Lower lobe of right lung (tissue), 2 donors: Measurements from ENCODE around the gene DGCR2. TPM values are rescaled to one million over a fixed set of nuclear protein-coding genes. Genes with fewer than 3 reads are reported as not detected.

Experiments used
- ATAC-seq, 2 donors: fragments of 200-7000 bp; cut with Tn5 transposase; one replicate each; pipeline ENCODE4 v1.9.1; 2020 to 2022; ENCODE audit warnings: mild to moderate bottlenecking in 2 of 2, moderate library complexity in 2 of 2
- DNase-seq: peaks from one replicate; pipeline ENCODE4 v3.0.0-alpha.2; 2020
- H3K27ac ChIP-seq: fragments of 200-600 bp; one replicate; pipeline ENCODE4 v1.8.0; 2022
- H3K27me3 ChIP-seq: fragments of 200-600 bp; one replicate; pipeline ENCODE4 v1.8.0; 2022; ENCODE audit warnings: low read depth
- H3K36me3 ChIP-seq: fragments of 200-600 bp; one replicate; pipeline ENCODE4 v1.8.0; 2022; ENCODE audit warnings: mild to moderate bottlenecking
- H3K4me1 ChIP-seq: fragments of 200-600 bp; one replicate; pipeline ENCODE4 v1.8.0; 2022
- H3K4me3 ChIP-seq: fragments of 200-600 bp; one replicate; pipeline ENCODE4 v1.8.0; 2022; ENCODE audit warnings: mild to moderate bottlenecking
- H3K9me3 ChIP-seq: fragments of 200-600 bp; one replicate; pipeline ENCODE4 v1.8.0; 2022
- intact Hi-C: fragments of 100-400 bp; cut with DNase I; formaldehyde crosslinking; loops from one replicate; pipeline ENCODE4 v1.11.0; 2022
- total RNA-seq: library from RNA; stranded (reverse); fragmentation: NEBNext Ultra II Directional; extraction: Animal tissue kit (Norgen Biotek cat#: 25700); gene quantifications from one replicate; pipeline ENCODE4 v1.2.1, GENCODE V29; 2021
- TF ChIP-seq, protein P1 (sequence below): fragments of 200-600 bp; IDR thresholded peaks from one replicate; pipeline ENCODE4 v1.8.0; 2022; ENCODE audit warnings: antibody characterized with exemption, mild to moderate bottlenecking
- donor health status: DM: no; HTN: yes; CAD: no; lungs with severe emphysema.

Gene DGCR2
- total RNA-seq, 1 donor from 2014 or later = 62.9 TPM

DNA sequence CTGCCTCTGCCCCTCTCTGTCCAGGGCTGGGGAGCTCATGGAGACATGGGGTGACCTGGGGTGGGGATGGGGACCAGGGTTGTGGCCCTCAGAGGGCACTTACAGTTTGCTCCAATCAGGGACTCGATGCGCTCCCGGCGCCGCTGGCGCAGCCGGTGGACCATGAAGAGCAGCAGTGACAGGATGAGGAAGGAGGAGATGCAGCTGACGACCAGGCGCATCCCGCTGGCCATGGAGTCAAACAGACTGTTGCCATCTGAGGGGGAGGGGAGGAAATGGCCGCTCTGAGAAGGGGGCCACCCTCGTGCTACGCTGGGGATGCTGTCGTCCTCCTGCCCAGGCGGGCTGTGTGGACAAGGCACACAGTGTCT lies 80.5 kb downstream of the DGCR2 start:
- Histone ChIP-seq H3K4me3 (no peak overlapping the region), H3K4me1 (no peaks in the 10 kb centered on the region), H3K9me3 (no peaks in the 10 kb centered on the region), H3K27ac (no peak overlapping the region), H3K27me3 (no peaks in the 10 kb centered on the region), H3K36me3 (peaks cover 100% of the 10 kb centered on the region)
- intact Hi-C loops = no loop called here
- DNase-seq (peak; percentile 28), ATAC-seq (no peak)
- TF ChIP-seq, protein P1, sequence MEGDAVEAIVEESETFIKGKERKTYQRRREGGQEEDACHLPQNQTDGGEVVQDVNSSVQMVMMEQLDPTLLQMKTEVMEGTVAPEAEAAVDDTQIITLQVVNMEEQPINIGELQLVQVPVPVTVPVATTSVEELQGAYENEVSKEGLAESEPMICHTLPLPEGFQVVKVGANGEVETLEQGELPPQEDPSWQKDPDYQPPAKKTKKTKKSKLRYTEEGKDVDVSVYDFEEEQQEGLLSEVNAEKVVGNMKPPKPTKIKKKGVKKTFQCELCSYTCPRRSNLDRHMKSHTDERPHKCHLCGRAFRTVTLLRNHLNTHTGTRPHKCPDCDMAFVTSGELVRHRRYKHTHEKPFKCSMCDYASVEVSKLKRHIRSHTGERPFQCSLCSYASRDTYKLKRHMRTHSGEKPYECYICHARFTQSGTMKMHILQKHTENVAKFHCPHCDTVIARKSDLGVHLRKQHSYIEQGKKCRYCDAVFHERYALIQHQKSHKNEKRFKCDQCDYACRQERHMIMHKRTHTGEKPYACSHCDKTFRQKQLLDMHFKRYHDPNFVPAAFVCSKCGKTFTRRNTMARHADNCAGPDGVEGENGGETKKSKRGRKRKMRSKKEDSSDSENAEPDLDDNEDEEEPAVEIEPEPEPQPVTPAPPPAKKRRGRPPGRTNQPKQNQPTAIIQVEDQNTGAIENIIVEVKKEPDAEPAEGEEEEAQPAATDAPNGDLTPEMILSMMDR = no peak

DNA sequence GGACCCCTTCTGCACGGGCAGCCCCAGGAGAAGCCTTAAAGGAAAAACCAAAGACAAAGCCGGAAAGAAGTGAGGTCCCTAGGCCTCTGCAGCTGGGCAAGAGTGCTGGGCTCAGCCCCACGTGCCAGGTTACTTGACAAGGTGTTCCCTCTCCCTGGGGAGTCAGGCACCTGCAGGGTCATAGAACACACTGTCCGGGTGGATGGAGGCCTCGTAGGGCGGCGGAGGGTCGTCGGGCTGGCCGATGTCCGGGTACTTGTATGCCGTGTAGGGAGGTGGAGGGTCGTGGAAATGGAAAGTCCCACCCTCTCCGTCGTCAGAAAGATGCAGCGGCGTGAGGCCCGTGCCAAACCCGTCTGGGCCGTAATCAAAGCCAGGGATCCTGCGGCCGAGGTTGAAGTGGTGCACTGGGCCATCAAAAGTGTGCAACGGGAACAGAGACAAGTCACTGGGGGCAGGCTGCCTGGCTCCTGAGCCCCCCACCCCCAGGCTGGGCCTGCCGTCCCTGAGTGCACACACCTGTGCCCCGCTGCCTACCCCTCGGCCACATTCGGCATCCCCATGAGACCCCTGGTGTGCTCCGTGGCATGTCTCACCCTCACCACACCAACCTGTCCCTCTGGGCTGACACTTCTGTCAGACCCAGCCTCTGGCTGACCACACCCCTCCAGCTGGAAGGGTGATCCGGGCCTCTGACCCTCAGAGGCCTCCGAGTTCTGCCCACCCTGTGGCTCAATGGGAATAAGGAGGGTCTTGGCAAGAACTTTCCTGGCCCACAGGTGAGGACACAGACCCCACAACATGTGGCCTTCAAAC lies 81.1 kb downstream of the DGCR2 start:
- no peak overlapping the region for H3K4me3 ChIP-seq
- intact Hi-C loops = no loop called here
- H3K27ac ChIP-seq = no peak overlapping the region
- peaks cover 95% of the 10 kb centered on the region for H3K36me3 ChIP-seq
- ATAC-seq (no peak), DNase-seq (peak; percentile 40)
- H3K9me3 ChIP-seq = no peaks in the 10 kb centered on the region
- TF ChIP-seq, protein P1 = no peak
- H3K27me3 ChIP-seq = no peaks in the 10 kb centered on the region
- H3K4me1 ChIP-seq = no peaks in the 10 kb centered on the region

DNA sequence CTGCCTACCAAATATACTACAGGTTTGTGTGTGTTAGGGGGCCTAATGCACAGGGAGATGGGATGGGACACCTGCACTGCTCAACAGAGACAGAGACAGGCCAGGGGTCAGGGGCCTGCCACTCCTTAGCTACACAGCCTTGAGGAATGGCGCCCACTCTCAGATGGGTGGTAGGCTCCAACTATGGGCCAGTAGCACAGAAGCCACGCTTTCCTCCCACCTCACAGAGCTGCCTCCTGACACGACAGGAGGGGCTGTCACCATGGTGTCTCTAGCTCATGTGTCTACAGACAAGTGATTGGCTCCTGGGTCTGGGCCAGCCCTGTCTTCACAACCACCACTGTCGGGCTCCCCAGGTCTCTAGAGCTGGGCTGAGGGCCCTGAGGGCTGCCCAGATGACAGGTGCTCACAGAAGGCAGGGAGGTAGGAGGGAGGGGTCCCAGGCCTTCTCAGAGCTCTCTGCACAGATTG lies 81.8 kb downstream of the DGCR2 start:
- Histone ChIP-seq H3K4me3 (no peak overlapping the region), H3K27me3 (no peaks in the 10 kb centered on the region), H3K4me1 (no peaks in the 10 kb centered on the region), H3K36me3 (peaks cover 88% of the 10 kb centered on the region), H3K9me3 (no peaks in the 10 kb centered on the region), H3K27ac (no peak overlapping the region)
- ATAC-seq (no peak), DNase-seq (peak; percentile 18)
- TF ChIP-seq, protein P1 = no peak
- intact Hi-C loops = no loop called here

- Histone ChIP-seq H3K27ac (no peak overlapping the region), H3K4me3 (no peak overlapping the region), H3K4me1 (no peaks in the 10 kb centered on the region), H3K36me3 (peaks cover 82% of the 10 kb centered on the region), H3K27me3 (no peaks in the 10 kb centered on the region), H3K9me3 (no peaks in the 10 kb centered on the region)
- intact Hi-C loops = no loop called here
- peak; percentile 27 for DNase-seq
- TF ChIP-seq, protein P1 = no peak
- ATAC-seq = no peak
Observed at GRCh38 chr22:19039796-19040280, 82.4 kb downstream of the DGCR2 start.

DNA sequence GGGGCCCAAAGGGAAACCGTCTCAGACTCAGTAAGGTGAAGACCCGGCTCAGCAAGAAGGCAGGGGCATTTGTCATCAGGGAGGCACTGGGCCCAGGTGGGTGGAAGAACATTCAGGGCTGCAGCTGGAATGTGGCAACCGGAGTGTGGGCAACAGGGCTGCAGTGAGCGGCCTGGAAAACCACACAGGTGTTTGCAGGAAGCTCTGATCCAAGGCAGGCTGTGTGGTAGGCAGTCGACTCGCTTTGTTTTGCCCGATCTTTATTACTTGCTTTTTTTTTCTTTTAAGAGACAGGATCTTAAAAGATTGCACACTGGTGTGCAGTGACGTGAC lies 82.8 kb downstream of the DGCR2 start:
- DNase-seq = peak; percentile 20
- TF ChIP-seq, protein P1 = no peak
- ATAC-seq = no peak
- Histone ChIP-seq H3K27ac (no peak overlapping the region), H3K9me3 (no peaks in the 10 kb centered on the region), H3K4me3 (no peak overlapping the region), H3K27me3 (no peaks in the 10 kb centered on the region), H3K4me1 (no peaks in the 10 kb centered on the region), H3K36me3 (peaks cover 78% of the 10 kb centered on the region)
- intact Hi-C loops = no loop called here
